GM19239 (cell line): ENCODE results near the gene ZBTB7C.

Source experiments
- DNase-seq: peaks from one replicate; pipeline ENCODE4 v3.0.0; 2011; ENCODE audit warnings: low spot score; ENCODE audit not compliant: insufficient read length
- FAIRE-seq: peaks from 2 replicates; lab custom pipeline; 2011; peaks lifted over from hg19 to GRCh38; lab: Jason Lieb, UNC

ZBTB7C gene

GRCh38 chr18:48161191-48161910 is 247.8 kb downstream of the ZBTB7C start:
- FAIRE-seq = no peak
- peak; percentile 63 for DNase-seq

- DNase-seq = no peak
- FAIRE-seq = no peak
These were observed 248.6 kb downstream of the ZBTB7C start for GRCh38 chr18:48160622-48161021.

GRCh38 chr18:48159816-48160215 is 249.4 kb downstream of the ZBTB7C start:
- no peak for DNase-seq
- FAIRE-seq = no peak

GRCh38 chr18:48158721-48159120 is 250.5 kb downstream of the ZBTB7C start:
- FAIRE-seq (no peak), DNase-seq (no peak)

GRCh38 chr18:48157956-48158355 is 251.2 kb downstream of the ZBTB7C start:
- FAIRE-seq = no peak

GRCh38 chr18:48155856-48156255 is 253.3 kb downstream of the ZBTB7C start:
- DNase-seq (no peak), FAIRE-seq (no peak)

More at GRCh38 chr18:48157956-48158355, 251.2 kb downstream of the ZBTB7C start:
- no peak for DNase-seq

GRCh38 chr18:48154828-48155227 is 254.4 kb downstream of the ZBTB7C start:
- FAIRE-seq (no peak), DNase-seq (no peak)

GRCh38 chr18:48153613-48154481 is 255.3 kb downstream of the ZBTB7C start:
- FAIRE-seq (no peak), DNase-seq (no peak)

GRCh38 chr18:48152549-48152948 is 256.6 kb downstream of the ZBTB7C start:
- no peak for DNase-seq
- no peak for FAIRE-seq

- DNase-seq (no peak), FAIRE-seq (no peak)
These were observed 257.6 kb downstream of the ZBTB7C start for GRCh38 chr18:48151421-48152065.

- no peak for DNase-seq
- no peak for FAIRE-seq
These were observed 260.0 kb downstream of the ZBTB7C start for GRCh38 chr18:48149020-48149685.

GRCh38 chr18:48142994-48143393 is 266.2 kb downstream of the ZBTB7C start:
- FAIRE-seq (no peak), DNase-seq (no peak)

- no peak for DNase-seq
- no peak for FAIRE-seq
These were observed 266.8 kb downstream of the ZBTB7C start for GRCh38 chr18:48142353-48142752.

- no peak for FAIRE-seq
- DNase-seq = no peak
These were observed 268.5 kb downstream of the ZBTB7C start for GRCh38 chr18:48140731-48141130.

- FAIRE-seq (no peak), DNase-seq (no peak)
These were observed 269.5 kb downstream of the ZBTB7C start for GRCh38 chr18:48139431-48140347.

GRCh38 chr18:48138660-48139430 is 270.3 kb downstream of the ZBTB7C start:
- no peak for DNase-seq

GRCh38 chr18:48138210-48138609 is 271.0 kb downstream of the ZBTB7C start:
- FAIRE-seq (no peak), DNase-seq (no peak)

More at GRCh38 chr18:48138660-48139430, 270.3 kb downstream of the ZBTB7C start:
- no peak for FAIRE-seq

- no peak for FAIRE-seq
These were observed 271.7 kb downstream of the ZBTB7C start for GRCh38 chr18:48137374-48138081.

More at GRCh38 chr18:48137374-48138081, 271.7 kb downstream of the ZBTB7C start:
- DNase-seq = no peak
